Gastroesophageal sphincter (tissue), 3 donors: ENCODE data around the gene PTPRO.

Source experiments
- CTCF ChIP-seq, 4 experiments: fragments of 200-600 bp in 2 of 4; fragments of 450-650 bp in 2 of 4; sonication (generic) in 1 of 4; IDR thresholded peaks; one replicate each; pipeline ENCODE4 v1.5.1; 2017 to 2019; ENCODE audit warnings: antibody characterized with exemption in 4 of 4, mild to moderate bottlenecking in 2 of 4, moderate library complexity in 2 of 4
- EP300 ChIP-seq: sonication (generic); formaldehyde crosslinking; IDR thresholded peaks from one replicate; pipeline ENCODE4 v1.6.1; 2017; ENCODE audit warnings: antibody characterized with exemption, mild to moderate bottlenecking
- POLR2A ChIP-seq, 2 donors: fragments of 450-650 bp; IDR thresholded peaks; one replicate each; pipeline ENCODE4 v1.6.1; 2017; ENCODE audit warnings: antibody characterized with exemption in 2 of 2, mild to moderate bottlenecking in 2 of 2, moderate library complexity in 1 of 2
- POLR2AphosphoS5 ChIP-seq: sonication (generic); formaldehyde crosslinking; IDR thresholded peaks from one replicate; pipeline ENCODE4 v1.6.1; 2017; ENCODE audit warnings: antibody characterized with exemption

GRCh38 chr12:15536446-15536845, 214.1 kb downstream of the PTPRO start:
- TF ChIP-seq CTCF (IDR thresholded peaks at IDR 0.05), result no peak
- TF ChIP-seq EP300, result no peak
- no peak for TF ChIP-seq POLR2AphosphoS5
- TF ChIP-seq POLR2A (IDR thresholded peaks at IDR 0.05), result no peak
